HG02763 (cell line): ENCODE measurements around the gene MRGPRF.

Source experiments
- ATAC-seq: cut with Tn5 transposase; IDR thresholded peaks from one replicate; pipeline ENCODE4 v1.9.1; 2021; ENCODE audit warnings: mild to moderate bottlenecking, moderate library complexity; ENCODE audit not compliant: unreplicated experiment

Gene MRGPRF

GRCh38 chr11:68968306-68969250 lies 44.5 kb downstream of the MRGPRF start:
- ATAC-seq = no peak

DNA sequence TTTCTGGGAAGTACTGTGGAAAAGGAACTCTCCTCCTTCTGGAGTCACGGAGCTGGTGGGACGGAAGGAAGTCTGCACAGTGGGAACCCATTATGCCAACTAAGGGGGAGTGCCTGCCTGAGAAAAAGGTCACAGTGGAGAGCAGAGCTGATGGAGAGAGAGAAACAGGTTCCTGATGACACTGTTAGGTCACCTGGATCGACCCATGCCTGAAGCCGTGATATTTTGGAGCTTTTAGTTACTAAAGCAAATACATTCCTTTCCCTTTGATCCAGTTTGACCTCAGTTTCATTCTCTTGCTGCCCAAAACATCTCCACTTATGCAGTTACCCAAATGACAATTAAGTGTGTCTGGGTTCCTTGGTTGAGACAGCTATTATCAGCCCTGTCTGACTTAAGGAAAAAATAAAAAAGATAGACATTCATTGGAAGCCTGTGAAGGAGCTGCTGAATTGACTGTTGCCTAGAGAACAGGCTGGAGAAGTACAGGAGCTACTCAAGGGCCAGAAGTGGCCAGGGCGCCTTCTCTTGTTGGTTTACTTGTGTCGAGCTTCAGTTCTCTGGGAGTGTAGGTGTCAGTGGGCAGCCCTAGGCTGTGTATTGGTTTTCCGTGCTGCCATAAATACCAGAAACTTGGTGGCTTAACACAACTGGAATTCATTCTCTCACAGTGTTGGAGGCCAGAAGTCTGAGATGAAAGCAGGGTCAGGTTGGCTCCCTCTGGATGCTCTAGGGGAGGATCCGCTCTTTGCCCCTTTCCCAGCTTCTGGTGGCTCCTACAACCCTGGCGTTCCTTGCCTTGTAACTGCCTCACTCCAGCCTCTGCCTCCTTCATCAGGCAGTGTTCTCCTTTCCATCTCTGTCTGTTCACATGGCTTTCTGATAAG lies 45.9 kb downstream of the MRGPRF start:
- ATAC-seq = no peak

GRCh38 chr11:68965901-68966853 lies 46.9 kb downstream of the MRGPRF start:
- no peak for ATAC-seq

GRCh38 chr11:68963779-68964178 lies 49.3 kb downstream of the MRGPRF start:
- no peak for ATAC-seq

DNA sequence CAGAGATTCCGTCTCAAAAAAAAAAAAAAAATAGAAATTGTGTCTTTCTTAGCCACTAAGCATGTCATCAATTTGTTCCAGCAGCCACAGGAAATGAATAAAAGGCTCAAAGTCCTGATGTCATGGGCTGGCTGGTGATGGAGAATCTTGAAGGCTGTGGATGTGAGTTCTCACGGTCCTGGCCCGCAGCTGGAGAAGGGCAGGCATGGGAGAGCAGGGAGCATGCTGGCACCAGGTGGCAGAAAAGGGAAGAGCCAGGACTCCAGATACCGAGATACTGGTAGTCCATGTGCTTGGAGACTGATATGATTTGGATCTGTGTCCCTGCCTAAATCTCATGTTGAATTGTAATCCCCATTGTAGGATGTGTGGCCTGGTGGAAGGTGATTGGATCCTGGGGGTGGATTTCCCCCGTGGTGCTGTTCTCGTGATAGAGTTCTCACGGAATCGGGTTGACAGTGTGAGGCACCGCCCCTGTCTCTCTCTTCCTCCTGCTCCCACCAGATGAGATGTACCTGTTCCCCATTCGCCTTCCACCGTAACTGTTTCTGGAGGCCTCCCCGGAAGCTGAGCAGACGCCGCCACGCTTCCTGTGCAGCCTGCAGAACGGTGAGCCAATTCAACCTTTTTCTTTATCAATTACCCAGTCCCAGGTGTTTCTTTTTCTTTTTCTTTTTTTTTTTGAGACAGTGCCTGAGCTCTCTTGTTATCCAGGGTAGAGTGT lies 50.4 kb downstream of the MRGPRF start:
- no peak for ATAC-seq

- no peak for ATAC-seq
Observed at GRCh38 chr11:68961245-68961644, 51.8 kb downstream of the MRGPRF start.

GRCh38 chr11:68960294-68961071 lies 52.6 kb downstream of the MRGPRF start:
- no peak for ATAC-seq

DNA sequence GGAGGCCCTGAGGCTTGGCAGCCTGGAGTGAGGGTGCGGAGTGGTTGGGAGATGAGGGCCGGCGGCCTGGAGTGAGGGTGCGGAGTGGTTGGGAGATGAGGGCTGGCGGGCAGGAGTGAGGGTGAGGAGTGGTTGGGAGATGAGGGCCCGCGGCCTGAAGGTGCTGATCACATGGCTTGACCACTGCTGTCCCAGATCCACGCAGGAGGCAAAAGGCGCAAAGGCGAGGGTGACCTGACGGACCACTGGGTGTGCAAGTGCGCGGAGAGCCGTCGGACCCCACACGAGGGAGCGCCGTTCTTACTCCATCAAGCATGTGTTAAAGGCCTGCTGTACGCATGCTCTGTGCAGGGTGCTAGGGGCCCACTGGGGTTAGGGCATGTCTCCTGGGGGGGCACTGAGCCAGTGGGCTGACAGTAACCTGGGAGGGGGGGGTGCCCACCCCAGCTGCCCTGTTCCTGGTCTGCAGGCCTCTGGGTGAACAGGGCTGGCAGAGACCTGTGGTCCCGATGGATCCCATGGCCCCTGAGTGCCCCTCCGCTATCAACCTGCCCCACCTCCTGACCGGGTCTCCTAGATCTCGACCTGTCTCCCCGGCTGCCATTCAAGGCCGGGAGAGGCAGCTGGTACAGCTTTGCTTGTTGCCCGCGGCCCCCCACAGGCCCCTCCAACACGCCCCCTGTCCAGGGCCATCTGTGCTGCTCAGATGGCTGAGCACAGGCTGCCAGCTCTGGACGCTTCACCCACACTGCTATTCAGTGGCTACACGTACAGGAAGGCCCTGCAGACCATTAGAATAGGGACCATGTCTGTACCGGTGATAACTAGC lies 53.4 kb downstream of the MRGPRF start:
- no peak for ATAC-seq

GRCh38 chr11:68958211-68958610 lies 54.8 kb downstream of the MRGPRF start:
- ATAC-seq = no peak

DNA sequence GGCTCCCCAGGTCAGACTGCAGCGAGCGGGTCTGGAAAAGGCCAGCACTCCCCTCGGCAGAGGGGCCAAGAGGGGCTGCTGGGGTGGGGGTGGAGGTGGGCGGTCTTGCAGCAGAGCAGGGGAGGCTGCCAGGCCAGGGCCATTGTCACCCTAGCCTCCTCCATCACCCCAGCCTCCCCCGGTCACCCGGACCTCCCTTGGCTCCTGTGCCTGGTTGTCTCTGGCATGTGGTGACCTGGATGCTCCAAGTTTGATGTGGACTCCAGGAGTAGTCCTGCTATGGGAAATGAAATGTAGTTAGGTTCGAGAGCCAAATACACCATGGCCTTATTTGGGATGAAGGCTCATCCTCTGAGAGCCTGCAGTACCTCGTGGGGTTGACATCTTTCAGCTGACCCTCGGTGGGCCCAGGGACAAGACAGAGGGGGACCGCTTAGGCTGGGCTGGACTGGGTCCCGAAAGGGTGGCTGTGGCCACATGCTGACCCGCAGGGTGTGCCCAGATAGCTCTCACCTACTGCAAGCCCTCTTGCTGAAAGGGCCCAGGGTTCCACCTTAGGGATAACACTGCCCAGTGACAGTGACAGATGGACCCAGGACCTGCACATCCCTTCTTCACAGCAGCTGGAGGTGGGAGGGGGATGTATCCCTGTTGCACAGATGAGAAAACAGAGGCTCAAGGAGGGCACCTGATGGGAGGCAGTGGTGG lies 56.3 kb downstream of the MRGPRF start:
- no peak for ATAC-seq

- ATAC-seq = no peak
Observed at GRCh38 chr11:68956142-68956541, 56.9 kb downstream of the MRGPRF start.

- ATAC-seq = no peak
Observed at GRCh38 chr11:68955607-68955958, 57.5 kb downstream of the MRGPRF start.

DNA sequence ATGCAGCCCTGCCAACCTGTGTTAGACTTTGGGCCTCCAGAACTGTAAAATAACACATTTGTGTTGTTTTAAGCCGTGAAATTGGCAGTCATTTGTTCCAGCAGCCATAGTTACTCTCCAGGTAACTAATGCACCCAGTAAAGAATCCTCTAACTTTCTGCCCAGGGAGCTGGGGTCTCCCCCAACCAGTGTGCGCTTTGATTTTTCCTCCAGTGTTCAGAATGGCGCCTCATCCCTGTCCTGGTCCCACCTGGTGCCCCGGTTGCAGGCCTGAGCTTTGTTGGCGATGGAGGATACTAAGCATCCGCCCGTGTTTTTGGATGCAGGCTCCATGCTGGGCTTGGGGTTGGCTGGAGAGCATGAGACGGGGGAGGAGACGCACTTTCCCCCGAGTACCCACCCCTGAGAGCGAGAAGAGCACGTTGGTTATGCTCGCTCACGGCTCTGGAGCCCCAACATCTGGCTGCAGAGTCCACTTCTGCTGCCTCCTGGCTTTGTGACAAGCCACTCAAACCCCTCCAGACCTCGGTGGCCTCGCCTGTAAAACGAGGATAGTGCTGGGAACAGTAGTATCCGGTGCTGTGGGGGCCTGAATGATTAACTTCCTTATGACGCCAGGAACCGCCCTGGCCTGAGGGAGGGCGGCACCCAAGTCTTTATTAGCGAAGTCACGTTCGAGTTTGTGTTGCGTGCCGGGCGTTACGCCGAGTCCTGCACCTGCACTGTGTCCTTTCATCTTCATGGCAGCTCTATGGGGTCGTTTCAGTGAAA lies 58.0 kb downstream of the MRGPRF start:
- ATAC-seq = no peak
